Transverse colon (tissue), 3 donors: Measurements from ENCODE around the gene HACD1.

ENCODE experiments used
- EP300 ChIP-seq: sonication (generic); formaldehyde crosslinking; IDR thresholded peaks from one replicate; pipeline ENCODE4 v1.6.1; 2017; ENCODE audit warnings: antibody characterized with exemption, low read depth
- POLR2A ChIP-seq: fragments of 450-650 bp; IDR thresholded peaks from one replicate; pipeline ENCODE4 v1.6.1; 2016; ENCODE audit warnings: antibody characterized with exemption, mild to moderate bottlenecking, moderate library complexity
- TF ChIP-seq, protein P1 (sequence below), 5 experiments: fragments of 200-600 bp in 3 of 5; fragments of 450-650 bp in 2 of 5; sonication (generic) in 3 of 5; IDR thresholded peaks; 1 replicate in 2 of 5; 2 replicates in 3 of 5; pipeline ENCODE4 v1.5.1; 2016 to 2017; ENCODE audit warnings: antibody characterized with exemption in 5 of 5, inconsistent platforms in 3 of 5, mild to moderate bottlenecking in 2 of 5, moderate library complexity in 1 of 5

DNA sequence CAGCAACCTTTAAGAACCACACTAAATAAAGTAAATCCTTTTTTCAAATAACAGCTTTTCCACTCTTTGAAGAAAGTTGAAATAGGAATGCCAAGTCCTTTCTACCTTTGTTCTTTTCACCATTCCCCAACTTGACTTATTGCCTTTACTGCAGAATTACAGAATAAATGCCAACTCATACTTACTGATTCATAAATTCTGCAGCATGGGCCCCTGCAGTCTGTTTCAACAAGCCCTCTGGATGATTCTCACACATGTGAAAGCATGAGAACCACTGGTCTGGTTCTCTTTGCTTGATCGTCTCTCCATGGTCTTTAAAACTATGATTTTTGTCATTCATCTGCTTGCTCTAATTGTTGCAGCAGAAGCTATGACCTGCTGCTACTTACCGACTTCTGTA is 56.1 kb downstream of the HACD1 start:
- TF ChIP-seq, protein P1, sequence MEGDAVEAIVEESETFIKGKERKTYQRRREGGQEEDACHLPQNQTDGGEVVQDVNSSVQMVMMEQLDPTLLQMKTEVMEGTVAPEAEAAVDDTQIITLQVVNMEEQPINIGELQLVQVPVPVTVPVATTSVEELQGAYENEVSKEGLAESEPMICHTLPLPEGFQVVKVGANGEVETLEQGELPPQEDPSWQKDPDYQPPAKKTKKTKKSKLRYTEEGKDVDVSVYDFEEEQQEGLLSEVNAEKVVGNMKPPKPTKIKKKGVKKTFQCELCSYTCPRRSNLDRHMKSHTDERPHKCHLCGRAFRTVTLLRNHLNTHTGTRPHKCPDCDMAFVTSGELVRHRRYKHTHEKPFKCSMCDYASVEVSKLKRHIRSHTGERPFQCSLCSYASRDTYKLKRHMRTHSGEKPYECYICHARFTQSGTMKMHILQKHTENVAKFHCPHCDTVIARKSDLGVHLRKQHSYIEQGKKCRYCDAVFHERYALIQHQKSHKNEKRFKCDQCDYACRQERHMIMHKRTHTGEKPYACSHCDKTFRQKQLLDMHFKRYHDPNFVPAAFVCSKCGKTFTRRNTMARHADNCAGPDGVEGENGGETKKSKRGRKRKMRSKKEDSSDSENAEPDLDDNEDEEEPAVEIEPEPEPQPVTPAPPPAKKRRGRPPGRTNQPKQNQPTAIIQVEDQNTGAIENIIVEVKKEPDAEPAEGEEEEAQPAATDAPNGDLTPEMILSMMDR (IDR thresholded peaks at IDR 0.05): no peak
- TF ChIP-seq POLR2A (no peak), EP300 (no peak)
